NCI-H1436 treated with DMSO at 0.1 percent for 48 hours (cell line): ENCODE data around the gene SPOPL.
"Not testable (repeated sequence)": the region's sequence is repeated elsewhere in the genome, so short reads cannot be mapped to it uniquely, and the experiment has no call there.

Experiments used
- DNase-seq: peaks from one replicate; lab custom pipeline; 2025; lab: John Stamatoyannopoulos, UW

The SPOPL gene

GRCh38 chr2:138494265-138494966 lies 7.2 kb upstream of the SPOPL start:
- no peak for DNase-seq

- DNase-seq = no peak
These were observed 6.2 kb upstream of the SPOPL start for GRCh38 chr2:138495384-138495783.

GRCh38 chr2:138496096-138496651 lies 5.4 kb upstream of the SPOPL start:
- DNase-seq = no peak

GRCh38 chr2:138497294-138497693 lies 4.3 kb upstream of the SPOPL start:
- no peak for DNase-seq

- DNase-seq = no peak
These were observed 1.9 kb upstream of the SPOPL start for GRCh38 chr2:138499684-138500083.

GRCh38 chr2:138500592-138501424 lies 762 bp upstream of the SPOPL start:
- DNase-seq = no peak

GRCh38 chr2:138502255-138503086 lies 901 bp downstream of the SPOPL start:
- DNase-seq = no peak

- no peak for DNase-seq
These were observed 1.5 kb downstream of the SPOPL start for GRCh38 chr2:138503087-138503442.

GRCh38 chr2:138503652-138504051 lies 2.1 kb downstream of the SPOPL start:
- no peak for DNase-seq

- no peak for DNase-seq
These were observed 2.5 kb downstream of the SPOPL start for GRCh38 chr2:138504092-138504491.

- DNase-seq = no peak
These were observed 3.1 kb downstream of the SPOPL start for GRCh38 chr2:138504546-138505235.

GRCh38 chr2:138507267-138507666 lies 5.7 kb downstream of the SPOPL start:
- DNase-seq = peak; percentile 37

GRCh38 chr2:138510319-138510718 lies 8.7 kb downstream of the SPOPL start:
- no peak for DNase-seq

- no peak for DNase-seq
These were observed 11.1 kb downstream of the SPOPL start for GRCh38 chr2:138512672-138513071.

GRCh38 chr2:138514173-138514572 lies 12.6 kb downstream of the SPOPL start:
- no peak for DNase-seq

GRCh38 chr2:138515092-138515491 lies 13.5 kb downstream of the SPOPL start:
- no peak for DNase-seq

GRCh38 chr2:138516030-138516704 lies 14.6 kb downstream of the SPOPL start:
- DNase-seq = no peak

- DNase-seq = no peak
These were observed 17.3 kb downstream of the SPOPL start for GRCh38 chr2:138518860-138519259.

- DNase-seq = no peak
These were observed 20.3 kb downstream of the SPOPL start for GRCh38 chr2:138521821-138522220.

GRCh38 chr2:138522556-138522955 lies 21.0 kb downstream of the SPOPL start:
- DNase-seq = no peak

- not testable (repeated sequence) for DNase-seq
These were observed 21.6 kb downstream of the SPOPL start for GRCh38 chr2:138523018-138523672.
